GM19193 (cell line): ENCODE data around the gene CASP10.
A peak's percentile ranks its signal among the peaks of the same experiment; 100 is the strongest.

ENCODE experiments used
- POLR2A ChIP-seq: IDR thresholded peaks from 4 replicates; pipeline ENCODE4 v1.6.1; 2011; ENCODE audit not compliant: insufficient read depth, insufficient read length; ENCODE audit errors: extremely low read depth

The CASP10 gene

GRCh38 chr2:201233192-201233811, 50.4 kb downstream of the CASP10 start:
- peak; percentile 78 for TF ChIP-seq POLR2A

GRCh38 chr2:201233812-201234662, 51.1 kb downstream of the CASP10 start:
- TF ChIP-seq POLR2A = no peak

- no peak for TF ChIP-seq POLR2A
Observed at GRCh38 chr2:201234663-201235135, 51.8 kb downstream of the CASP10 start.

GRCh38 chr2:201235860-201236811, 53.2 kb downstream of the CASP10 start:
- no peak for TF ChIP-seq POLR2A

GRCh38 chr2:201237486-201238123, 54.7 kb downstream of the CASP10 start:
- TF ChIP-seq POLR2A = no peak

GRCh38 chr2:201242571-201243277, 59.8 kb downstream of the CASP10 start:
- no peak for TF ChIP-seq POLR2A

GRCh38 chr2:201244829-201245228, 61.9 kb downstream of the CASP10 start:
- no peak for TF ChIP-seq POLR2A

GRCh38 chr2:201246280-201246679, 63.3 kb downstream of the CASP10 start:
- TF ChIP-seq POLR2A = no peak

GRCh38 chr2:201248288-201248844, 65.4 kb downstream of the CASP10 start:
- TF ChIP-seq POLR2A = no peak

GRCh38 chr2:201249889-201250288, 66.9 kb downstream of the CASP10 start:
- no peak for TF ChIP-seq POLR2A

GRCh38 chr2:201250741-201251140, 67.8 kb downstream of the CASP10 start:
- no peak for TF ChIP-seq POLR2A

- TF ChIP-seq POLR2A = no peak
Observed at GRCh38 chr2:201254081-201254730, 71.3 kb downstream of the CASP10 start.

GRCh38 chr2:201255408-201256033, 72.6 kb downstream of the CASP10 start:
- TF ChIP-seq POLR2A = no peak
